SW 1271 (cell line): ENCODE data around the gene PCSK4.
"Not testable (repeated sequence)": the region's sequence is repeated elsewhere in the genome, so short reads cannot be mapped to it uniquely, and the experiment has no call there.

ENCODE experiments used
- DNase-seq, 2 experiments: peaks; one replicate each; lab custom pipeline; 2025; lab: John Stamatoyannopoulos, UW

Gene PCSK4

DNA sequence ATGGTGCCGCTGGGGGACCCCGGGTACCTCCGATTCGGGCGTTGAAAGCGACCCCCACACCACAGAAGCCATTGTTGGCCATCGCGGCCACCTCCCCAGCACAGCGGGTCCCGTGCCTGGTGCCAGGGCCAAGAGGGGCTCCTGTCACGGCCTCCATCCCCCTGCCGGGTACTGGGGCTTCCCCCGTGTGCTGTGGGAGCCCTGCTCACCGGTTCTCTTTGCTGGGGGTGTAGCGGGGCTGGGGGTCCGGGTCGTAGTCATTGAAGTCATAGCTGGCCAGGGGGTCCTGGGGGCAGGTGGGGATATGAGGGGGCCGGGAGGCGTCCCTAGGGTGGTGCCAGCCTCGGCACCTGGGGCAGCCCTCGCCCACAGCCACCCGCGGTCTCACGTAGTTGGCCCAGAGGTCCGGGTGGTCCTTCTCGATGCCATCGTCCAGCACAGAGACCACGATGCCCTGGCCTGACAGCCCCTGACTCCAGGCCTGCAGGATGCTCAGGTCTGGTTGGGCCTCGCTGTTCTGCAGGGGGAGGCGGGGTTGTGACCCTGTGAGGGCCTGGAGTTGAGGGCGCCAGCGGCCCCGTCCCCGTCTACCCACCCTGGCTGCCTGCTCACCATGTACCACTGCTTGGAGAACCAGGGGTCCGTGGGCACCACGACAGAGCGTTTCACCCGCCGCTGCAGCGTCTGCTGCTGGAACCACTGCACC is 2.4 kb downstream of the PCSK4 start:
- no peak for DNase-seq

DNA sequence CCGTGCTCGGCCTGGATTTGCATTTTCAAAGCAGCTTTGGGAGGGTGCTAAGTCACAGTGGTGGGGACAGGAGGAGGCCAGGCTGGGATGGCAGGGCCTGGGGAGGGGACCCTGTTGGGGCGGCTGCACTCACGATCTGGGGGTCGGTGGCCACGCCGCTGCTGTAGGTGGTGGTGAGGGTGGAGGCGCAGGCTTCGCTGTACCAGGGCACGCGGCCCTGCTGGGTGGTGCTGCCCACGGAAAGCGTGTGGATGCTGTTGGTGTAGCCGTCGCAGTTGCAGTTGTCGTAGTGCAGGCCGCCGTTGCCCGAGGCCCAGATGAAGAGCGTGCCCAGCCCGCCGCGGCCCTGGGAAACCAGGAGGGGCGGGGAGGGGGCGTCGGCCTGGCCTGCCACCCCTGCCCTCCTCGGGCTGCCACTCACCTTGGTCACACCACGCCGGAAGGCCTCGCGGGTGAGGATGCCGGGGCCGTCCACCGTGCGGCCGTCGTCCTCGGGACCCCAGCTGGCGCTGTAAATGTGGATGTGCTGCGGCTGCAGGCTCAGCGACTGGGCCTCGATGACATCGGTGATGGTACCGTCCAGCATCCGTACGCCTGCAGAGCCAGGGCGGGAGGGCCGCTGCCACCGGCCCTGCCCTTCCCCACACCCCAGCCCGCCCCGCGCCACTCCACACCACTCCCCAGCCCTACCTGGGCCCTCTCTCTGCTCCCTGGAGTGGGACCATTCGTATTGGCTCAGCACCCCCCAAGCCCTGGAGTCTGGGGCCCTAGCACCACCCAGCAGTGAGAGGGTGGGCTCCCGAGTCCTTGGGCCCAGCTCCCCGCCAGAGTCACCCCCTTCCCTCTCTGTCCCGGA is 3.2 kb downstream of the PCSK4 start:
- DNase-seq, result no peak

DNA sequence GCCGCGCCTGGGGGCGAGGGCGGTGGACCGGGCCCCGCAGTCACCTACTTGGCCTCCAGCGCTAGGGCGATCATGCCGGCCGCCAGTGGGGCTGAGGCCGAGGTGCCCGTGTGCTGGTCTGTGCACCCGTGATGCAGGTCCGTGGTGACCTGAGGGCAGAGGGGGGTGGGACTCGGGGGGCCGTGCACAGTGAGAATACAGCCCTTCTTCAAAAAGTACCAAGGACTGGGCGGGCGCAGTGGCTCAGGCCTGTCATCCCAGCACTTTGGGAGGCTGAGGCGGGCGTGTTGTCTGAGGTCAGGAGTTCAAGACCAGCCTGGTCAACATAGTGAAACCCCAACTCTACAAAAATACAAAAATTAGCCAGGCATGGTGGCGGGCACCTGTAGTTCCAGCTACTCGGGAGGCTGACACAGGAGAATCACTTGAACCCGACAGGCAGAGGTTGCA is 6.1 kb downstream of the PCSK4 start:
- no peak for DNase-seq

DNA sequence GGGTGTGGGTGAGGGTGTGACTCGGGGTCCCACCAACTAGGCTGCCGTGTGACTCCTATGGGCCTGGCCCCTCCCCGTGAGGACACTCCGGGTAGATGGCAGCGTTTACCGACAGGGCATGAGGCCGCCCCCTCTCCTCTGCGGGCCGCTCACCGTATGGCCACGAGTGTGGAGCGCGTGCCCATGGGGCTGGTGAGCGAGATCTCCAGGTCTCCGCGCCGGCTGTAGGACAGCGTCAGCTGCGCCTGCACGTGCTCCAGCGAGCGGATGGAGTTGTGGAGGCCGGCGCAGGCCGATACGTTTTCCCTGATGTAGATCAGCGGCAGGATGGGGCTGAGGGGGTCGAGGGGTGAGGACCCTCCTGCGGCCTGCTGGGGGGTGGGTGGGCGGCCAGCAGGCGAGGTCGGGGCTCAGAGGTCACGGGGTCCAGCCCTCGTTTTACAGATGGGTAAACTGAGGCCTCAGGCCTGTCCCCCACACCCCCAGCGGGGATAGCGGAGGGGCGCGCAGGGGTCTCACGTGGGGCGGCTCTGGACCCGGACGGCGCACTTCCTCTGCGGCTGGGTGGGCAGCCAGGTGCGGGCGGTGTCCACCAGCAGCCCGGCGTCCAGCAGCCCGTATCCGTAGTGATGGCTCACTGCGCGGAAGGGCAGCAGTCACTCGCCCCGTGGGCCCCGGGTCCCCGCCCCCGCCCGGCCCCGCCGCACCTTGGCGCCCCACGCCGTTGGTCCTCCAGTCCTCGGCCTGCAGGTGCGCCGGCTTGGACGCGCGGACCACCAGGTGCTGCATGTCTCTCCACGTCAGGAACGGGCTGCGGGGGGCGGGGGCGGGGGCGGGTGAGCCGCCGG is 6.8 kb downstream of the PCSK4 start:
- no peak for DNase-seq

DNA sequence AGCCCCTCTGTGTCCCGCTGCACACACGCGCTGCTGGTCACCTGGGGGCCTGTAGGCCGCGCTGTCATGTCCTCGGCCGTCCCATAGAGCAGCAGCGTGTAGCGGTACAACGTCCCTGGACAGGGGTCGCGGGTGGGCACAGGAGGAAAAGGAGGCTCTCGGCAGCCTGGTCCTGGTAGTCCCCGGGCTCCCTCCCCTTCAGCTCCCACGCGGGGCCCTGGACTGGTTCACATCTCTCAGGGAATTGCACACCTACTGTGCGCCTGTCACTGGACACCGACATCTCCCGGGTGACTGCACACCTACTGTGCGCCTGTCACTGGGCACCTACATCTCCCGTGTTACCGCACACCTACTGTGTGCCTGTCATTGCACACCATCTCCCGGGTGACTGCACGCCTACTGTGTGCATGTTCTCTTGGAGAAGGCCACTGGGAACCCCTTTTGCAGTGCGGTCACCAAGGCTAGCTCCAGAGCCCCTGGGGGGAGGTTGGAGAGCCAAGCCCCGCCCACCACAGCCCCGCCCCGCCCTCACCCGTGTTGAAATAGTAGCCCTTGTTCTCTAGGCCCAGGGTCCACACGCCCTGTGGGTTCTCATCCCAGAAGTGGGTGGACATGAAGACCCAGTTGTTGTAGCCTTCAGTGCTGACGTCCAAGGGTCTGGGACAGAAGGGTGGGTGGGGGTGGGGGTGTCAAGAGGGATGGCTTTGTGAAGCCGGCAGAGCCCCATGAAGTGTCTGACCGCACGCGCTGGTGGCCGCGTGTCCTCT is 7.6 kb downstream of the PCSK4 start:
- DNase-seq, result no peak

DNA sequence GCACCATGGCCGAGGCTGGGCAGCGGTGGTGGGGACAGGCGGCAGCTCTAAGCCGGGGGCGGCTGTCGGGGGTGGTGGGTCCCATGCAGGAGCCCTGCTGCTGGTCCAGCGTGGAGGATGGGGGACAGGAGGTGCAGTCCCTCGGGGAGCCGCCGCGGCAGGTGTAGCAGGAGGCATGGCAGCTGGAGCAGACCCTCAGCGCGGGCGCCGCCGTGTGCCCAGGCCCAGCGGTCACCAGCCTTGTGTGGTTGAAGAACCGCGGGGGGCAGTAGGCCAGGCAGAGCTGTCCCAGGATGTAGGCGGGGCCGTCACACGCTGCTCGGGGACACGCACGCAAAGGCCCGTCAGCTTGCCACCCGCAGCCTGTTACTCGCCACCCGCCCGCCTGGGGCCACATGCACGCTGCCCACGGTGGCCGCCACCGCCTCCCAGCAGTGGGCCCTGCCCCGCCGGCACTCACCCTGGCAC is 8.2 kb downstream of the PCSK4 start:
- no peak for DNase-seq

DNA sequence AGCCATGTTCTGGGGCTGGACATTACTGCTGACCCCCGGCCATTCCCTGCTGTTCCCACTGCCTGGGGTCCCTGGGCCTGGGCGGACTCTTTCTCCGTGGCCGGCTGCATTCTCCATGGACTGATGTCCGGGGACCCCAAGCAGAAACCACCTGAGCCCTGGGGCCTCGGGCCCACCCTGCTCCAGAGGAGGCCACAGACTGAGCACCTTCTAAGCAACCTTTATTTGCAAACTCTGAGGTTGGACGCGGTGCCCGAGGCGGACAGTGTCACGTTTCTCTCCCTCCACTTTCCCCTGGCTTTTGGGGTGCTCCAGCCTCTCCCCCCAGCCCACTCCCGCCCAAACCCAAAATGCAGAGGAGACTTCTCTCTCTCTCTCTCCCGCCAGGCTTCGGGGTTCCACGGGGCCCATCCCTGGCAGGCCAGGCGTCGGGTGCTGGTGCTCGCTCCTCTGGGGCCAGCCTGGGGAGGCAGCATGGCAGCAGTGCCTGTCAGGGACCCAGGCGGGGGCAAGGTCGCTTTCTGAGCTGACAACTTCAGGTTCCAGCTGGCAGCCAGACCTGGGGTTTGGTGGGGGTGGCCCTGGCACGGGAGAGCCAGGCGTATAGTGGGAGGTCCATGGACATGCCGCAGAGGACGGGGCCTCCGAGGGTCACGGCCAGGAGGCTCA is 8.8 kb downstream of the PCSK4 start:
- DNase-seq, result no peak

DNA sequence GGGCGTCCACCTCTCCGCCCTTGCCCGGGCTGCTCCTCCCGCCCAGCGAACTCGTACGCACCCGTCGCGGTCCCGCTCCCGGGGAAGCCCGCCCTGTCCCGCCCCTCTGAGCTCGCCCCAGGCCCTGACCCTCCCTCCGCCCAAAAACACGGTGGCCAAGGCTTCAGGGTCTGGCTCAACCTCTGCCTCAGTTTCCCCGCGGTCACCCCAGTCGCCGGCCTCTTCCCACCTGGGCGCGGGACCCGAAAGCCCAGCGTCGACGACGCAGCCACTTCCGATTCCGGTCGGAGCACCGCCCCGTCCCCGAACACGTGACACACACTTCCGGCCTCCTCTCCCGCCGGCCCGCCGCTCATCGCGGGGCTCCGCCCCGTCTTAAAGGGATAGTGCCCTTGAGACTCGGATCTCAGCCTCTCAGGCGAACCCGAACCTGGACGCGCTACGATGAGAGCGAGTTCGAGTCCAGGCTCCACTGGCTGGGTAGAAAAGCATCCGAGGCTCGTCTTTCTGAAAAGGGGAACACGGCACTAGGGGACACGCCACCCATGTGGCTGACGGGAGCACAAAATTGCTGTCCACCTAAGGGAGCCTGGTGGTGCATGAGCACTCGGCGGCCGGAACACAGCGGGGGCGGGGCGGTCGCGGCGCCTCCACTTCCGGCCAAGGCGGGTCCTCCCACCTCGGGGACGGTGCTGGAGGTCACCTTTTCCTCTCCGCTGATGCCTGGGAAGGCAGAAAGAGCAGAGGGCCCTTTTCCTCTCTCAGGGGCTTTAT is 11.0 kb downstream of the PCSK4 start, which contains the start of gene C19orf25:
Gene C19orf25 (minus strand): TSS at position 282 of the 774 bp plus-strand sequence. CDS start 312 bp downstream, outside the sequence.
- peak; percentile 81 to 90 for DNase-seq

DNA sequence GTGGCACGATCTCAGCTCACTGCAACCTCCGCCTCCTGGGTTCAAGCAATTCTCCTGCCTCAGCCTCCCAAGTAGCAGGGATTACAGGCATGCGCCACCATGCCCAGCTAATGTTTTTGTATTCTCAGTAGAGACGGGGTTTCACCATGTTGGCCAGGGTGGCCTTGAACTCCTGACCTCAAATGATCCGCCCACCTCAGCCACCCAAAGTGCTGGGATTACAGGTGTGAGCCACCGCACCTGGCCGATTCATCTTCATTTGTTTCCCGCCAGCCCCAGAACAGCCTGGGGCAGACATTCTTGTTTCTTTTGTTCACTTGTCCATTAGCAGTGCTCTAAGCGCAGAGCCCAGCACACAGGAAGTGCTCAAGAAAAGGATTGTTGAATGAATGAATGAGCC is 13.1 kb downstream of the PCSK4 start:
- DNase-seq, result not testable (repeated sequence)

DNA sequence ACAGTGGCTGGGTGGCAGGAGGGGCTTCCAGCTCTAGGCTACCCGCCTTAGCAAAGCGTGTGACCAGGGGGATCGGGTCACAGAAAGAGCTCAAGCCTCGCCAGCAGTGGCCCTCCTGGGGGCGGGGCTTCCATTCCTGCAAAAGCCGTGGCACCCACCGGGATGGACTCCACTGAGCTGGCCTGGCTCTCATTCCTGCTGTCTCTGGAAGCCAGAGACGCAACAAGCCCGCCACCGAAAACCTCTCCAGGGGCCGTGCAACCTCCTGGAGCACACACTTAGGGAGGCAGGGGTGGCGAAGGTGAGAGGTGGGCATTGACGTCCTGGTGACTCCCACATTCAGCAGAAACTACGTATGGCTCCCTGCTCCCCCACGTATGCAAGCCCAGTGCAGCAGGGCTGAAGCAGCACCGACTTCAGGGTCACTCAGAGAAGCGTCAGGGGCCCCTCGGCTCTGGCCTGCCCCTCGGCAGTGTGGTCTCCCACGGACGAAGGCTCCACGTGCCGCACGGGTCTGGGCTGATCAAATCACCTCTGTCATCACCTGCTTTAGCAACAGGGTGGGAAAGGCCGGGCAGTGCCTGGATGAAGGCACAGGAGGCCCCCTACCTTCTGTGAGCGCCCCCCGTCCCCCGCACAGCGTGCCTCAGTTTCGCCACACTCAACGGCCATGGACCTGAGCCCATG is 14.3 kb downstream of the PCSK4 start:
- no peak for DNase-seq

DNA sequence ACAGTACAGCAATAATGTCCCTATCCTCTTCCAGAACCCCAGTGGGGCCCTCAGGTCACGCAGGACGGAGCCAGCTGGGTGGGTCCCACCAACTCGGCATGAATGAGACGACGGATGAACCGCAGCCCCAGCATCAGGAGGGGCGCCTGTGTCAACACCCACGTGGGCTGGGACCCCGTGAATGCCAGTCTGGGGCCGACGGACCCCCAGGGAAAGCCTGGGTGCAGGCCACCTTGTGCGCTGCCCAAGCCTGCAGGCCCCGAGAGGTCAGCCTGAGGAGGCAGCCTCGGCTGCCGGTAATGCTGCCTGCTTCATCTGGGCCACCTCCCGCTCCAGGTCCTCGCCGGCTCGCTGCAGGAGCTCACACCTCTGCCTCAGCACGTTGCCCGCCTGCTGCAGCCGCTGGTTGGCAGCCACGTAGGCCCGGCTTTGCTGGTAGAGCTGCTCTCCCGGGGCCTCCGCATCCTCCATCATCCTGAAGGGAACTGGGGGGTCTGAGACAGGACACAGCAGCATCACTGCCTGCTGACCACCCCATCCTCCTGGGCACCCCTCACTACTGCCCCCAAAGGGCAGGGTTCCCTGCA is 15.3 kb downstream of the PCSK4 start:
- DNase-seq, result no peak

DNA sequence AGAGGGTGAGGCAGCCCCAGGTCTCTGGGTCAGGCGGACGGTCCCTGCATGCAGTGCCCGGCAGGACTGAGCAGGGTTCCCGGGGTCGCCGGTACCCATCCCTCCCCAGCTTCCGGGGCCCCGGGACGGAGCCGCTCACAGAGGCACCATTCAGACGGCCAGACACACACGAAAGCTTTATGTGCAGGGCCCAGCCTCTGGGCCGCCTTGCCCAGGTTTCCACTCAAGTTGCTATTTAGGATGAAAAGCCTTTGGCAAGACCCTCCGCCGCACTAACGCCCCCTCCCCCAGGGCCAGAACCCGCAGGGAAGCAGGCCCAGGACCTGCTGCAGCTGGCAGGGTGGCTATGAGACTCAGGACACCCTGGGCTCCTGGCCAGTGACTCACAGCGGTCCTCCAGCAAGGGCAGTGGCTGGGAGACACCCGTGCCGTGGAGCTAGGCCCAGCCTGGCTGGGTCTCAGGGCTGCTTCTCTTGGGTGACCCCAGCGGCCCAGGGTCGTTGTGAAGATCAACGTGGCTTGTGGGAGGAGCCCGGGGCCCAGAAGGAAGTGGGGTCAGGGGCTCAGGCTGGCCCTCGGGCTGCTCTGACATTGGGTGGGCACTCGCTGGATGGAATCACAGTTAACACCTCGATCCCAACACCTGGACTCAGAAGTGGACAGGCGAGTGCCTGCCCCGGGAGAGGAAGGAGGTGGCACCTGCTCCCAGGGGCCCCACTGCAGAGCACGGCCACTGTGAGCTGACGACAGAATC is 16.0 kb downstream of the PCSK4 start:
- DNase-seq, result no peak

DNA sequence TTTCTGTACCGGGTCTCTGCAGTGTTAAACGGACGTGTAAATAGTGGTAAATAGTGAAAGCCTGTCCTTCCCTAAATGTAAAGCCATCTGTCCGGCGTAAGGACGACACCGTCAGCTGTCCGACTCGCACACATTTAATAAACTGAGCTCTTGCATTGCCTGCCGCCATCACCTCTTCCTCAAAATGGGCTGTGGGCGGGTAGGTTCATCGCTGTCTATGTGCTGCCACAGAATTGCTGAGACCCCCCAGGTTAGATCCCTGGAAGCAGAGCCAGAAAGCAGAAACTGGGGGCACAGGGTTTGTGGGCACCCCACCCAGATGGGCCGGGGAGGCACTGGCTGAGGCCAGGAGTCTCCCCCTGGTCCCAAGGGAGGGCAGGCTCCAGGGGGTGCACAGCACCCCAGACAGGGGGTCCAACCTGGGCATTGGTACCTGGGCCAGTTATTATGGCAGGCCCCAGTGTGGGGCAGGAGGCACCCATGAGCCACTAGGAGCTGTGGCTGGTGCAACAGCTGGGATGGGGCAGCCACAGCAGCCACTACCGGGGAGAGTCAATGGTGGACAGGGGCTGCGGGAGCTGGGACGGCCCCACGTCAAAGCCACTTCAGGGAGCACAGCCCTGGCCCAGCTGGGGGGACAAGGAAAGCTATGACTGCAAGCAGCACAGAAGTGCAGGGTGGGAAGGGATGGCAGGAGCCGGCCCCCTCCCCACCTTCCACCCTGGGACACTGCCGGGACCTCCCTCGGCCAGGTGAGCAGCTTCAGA is 16.9 kb downstream of the PCSK4 start:
- no peak for DNase-seq

DNA sequence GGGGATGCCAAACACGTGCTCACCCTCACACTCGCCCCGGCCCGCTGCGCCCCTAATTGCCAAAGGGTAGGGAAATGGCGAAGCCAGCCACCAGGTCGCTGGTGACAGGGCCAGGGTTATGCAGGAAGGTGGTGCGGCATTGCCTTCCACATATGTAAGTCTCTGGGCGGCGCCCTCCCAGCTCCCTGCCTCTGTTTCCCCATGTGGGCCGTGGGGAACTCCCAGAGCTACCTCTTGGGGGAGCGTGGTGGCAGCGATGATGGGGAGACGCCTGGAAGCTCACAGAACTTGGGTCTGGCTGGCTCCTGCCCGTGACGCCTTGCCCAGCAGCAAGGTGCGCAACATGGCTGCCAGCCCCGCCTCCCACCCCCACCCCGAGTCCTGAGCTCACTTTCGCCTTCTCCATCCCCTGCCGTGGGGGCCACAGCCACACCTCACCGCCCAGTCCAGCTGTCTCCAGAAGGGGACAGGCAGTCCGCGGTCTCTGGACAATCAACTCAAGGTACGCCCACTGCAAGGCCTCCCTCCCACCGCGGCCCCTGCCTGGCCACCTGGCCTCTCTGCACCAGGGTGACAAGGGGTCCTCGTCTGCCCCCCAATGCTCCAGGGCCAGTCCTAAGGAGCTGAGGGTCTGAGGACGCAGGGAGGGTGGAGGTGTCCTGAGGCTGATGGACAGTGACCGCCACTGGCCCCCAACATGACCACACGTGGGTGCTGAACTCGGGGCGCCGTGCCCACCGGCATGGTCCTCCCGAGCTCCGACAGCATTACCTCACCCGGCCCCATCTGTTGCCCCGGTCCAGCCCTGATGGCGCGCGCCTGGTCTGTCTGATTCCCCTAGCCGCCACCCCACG is 17.7 kb downstream of the PCSK4 start:
- no peak for DNase-seq

DNA sequence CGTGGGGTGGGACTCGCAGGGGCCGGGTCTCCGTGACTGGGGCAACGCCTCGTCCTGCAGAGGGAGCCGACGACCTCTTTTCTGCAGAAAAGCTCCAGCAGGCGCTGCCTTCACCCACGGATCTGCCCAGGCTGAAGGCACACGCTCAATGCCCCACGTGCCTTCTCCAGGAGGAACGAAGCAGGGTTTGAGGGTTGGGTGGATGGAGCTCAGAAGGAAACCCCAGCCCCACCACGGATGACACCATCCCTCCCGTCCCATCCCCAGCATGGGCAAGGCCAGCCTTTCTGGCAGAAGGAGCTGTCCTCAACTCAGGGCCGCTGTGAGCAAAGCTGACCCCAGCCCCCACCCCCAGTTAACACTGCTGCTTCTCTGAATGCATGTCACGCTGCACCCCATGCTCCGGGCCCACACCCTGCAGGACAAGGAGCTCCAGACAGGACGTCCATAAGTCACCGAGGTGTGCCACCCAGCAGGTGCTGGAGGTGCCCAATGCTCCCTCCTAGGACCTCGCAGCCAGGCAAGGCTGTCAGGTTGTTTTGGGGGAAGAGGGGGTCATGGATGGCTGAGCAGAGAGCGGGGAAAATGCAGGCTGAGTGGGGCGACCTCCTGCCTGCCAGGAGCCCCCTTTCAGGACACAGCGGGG is 18.5 kb downstream of the PCSK4 start:
- DNase-seq, result no peak

DNA sequence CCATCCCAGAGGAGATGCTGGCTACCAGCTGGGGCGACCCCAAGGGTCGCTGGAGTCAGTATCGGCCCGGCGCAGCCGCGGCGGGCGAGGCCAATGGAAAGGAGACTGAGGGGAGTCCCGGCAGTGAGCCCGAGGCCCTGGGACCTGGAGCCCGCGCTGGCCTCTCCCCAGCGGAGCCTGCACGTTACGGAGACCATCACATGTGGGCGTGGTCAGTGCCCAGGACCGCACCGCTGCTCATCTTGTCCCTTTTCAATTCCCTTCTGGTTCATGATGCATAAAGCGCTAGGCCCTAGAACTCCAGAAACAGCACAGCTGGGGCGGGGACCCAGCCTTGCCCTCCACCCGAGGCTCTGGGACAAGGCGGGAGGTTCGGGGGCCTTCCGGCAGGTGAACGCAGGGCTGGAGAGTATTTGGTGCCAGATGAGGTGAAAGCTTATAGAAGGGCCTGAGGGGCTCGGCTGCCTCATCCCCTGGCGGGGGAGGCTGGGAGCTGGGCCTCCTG is 19.1 kb downstream of the PCSK4 start:
- DNase-seq, result no peak
